Activated T-cell treated with anti-CD3 and anti-CD28 coated beads, Interleukin-2, amount 50 U/mL, for 48 hours (primary cell): ENCODE results near the gene FGF11.
"Not testable (repeated sequence)": the region's sequence is repeated elsewhere in the genome, so short reads cannot be mapped to it uniquely, and the experiment has no call there.

Experiments used
- DNase-seq, 2 experiments: peaks; one replicate each; pipeline ENCODE4 v3.0.0-alpha.2; 2020

The FGF11 gene

DNA sequence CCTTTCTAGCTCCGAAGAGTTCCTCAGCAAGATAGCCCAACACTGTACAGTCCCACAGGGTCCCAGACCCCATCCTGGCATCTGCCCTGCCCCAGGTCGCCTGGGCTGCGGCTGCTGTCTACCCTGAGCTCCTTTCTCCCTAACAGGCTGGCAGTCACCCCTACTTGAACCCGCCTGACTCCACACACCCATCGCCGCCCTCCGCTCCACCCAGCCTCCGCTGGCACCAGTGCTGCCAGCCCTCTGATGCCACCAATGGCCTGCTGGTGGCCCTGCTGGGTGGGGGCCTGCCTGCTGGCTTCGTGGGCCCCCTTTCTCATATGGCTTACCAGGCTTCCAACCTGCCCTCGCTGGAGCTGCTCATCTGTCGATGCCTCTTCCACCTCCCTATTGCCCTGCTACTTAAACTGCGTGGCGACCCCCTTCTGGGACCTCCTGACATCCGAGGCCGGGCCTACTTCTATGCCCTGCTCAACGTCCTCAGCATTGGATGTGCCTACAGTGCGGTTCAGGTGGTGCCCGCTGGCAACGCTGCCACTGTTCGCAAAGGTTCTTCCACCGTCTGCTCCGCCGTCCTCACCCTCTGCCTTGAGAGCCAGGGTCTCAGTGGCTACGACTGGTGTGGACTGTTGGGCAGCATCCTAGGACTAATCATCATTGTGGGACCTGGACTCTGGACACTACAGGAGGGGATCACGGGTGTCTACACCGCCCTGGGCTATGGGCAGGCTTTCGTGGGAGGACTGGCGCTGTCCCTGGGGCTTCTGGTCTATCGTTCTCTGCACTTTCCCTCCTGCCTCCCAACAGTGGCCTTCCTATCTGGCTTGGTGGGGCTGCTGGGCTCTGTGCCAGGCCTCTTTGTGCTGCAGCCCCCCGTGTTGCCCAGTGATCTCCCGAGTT, 42.8 kb downstream of the FGF11 start:
- not testable (repeated sequence) for DNase-seq

DNA sequence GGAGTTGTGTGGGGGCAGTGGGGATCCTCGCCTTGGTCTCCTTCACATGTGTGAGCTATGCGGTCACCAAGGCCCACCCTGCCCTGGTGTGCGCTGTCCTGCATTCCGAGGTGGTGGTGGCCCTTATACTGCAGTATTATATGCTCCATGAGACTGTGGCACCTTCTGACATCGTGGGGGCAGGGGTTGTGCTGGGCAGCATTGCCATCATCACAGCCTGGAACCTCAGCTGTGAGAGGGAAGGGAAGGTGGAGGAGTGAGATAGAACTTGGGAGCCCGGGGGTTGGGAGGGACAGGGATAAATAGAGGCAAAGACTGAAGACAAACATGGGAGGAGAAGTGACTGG, 43.4 kb downstream of the FGF11 start:
- DNase-seq, result not testable (repeated sequence)

DNA sequence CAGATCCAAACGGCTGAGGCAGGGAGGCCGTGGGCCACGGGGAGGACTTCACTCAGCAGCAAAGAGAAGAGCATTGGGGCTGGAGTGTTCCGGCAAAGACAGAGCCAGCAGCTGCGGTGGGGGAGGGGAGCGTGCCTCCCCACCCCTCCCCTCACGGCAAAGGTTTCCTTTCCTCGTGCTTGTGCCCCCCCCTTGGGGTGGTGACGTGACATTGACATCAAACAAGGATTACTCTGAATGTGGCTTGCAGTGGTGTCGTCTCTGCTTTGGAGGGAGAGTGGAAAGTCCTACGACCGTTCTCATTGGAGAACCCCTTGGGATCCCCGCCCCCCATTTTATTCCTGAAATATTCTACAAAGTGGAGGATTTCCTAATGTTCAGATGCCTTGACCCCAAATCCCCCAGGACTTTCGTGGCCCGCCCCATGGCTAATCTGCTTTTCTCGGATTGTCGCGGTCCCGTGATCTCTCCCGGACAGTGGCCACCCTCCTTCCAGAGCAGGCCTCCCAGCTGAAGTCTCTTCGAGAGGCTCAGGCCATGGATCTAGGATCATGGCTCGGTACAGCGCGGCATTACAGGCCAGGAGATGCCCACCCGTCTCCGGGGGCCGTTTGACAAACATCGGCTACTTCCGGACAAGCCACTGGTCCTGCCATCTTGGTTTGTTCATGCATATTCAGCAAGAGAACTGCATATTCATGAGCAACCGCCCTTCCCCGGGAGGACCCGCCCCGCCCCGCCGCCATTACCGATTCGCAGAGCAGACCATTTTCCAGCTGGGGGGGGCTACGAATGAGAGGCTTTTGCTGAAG, 44.1 kb downstream of the FGF11 start:
- DNase-seq, result peak; percentile 95 to 96

DNA sequence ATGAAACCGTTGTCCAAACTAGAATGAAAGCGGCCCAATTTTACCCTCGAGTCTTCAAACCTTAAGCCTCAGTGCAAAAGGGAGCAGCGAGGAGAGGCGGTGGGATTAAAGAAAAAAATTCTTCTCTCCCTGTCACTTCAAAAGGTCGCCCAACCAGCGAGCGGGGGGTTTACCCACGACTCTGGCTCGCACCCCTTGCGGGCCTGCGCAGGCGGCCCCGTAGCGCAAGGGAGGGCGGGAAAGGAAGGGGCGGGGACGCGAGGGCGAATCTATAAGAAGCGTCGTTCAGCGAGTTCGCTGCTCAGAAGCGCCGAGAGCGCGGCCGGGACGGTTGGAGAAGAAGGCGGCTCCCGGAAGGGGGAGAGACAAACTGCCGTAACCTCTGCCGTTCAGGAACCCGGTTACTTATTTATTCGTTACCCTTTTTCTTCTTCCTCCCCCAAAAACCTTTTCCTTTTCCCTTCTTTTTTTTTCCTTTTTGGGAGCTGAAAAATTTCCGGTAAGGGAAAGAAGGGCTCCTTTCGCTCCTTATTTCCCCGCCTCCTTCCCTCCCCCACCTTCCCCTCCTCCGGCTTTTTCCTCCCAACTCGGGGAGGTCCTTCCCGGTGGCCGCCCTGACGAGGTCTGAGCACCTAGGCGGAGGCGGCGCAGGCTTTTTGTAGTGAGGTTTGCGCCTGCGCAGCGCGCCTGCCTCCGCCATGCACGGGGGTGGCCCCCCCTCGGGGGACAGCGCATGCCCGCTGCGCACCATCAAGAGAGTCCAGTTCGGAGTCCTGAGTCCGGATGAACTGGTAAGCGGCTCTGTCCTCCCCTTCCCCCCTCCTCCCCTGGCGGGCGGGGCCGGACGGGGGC, 45.0 kb downstream of the FGF11 start, which contains the start of gene POLR2A:
TSS of gene POLR2A (plus strand) at position 300 of the 852 bp plus-strand sequence.
- peak; percentile 99 to 100 for DNase-seq

DNA sequence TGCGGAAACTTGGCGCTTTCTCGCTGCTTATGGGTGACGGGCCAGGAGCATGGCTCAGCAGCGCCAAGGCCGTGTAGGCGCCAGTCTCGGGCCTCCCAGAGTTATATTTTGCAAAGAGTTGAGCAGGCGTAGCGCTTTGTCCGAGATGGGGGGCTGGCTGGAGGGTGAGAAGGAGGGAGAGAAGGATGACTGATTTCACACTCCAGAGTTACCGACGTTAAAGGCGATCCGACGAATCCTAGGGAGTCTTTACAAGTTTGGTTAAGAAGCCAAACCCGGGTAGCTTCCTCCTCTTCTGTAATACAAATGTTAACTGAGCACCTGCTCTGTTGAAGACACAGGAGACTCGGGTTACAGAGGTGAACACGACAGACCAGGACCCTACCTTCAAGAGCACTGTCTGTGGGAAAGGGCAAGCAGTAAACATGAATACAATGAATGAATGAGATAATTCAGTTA, 45.6 kb downstream of the FGF11 start:
- DNase-seq, result no peak

DNA sequence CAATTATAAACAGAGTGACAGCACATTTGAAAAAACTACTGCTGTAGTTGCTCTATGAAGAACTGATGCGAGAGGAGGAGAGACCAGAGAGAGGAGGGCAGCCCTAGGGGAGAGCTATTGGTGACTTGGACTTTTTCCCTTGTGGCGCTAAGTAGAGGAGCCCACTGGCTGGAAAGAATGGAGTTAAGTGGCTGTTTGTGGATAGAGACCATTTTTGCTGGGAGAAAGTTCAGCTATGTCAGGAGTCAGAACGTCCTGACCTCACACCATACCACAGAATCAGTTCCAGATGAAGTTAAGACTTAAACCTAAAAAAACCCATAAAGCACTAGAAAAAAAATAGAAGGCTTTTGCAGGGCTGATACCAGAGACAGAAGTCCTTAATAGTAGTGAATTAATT, 46.9 kb downstream of the FGF11 start:
- DNase-seq, result no peak

DNA sequence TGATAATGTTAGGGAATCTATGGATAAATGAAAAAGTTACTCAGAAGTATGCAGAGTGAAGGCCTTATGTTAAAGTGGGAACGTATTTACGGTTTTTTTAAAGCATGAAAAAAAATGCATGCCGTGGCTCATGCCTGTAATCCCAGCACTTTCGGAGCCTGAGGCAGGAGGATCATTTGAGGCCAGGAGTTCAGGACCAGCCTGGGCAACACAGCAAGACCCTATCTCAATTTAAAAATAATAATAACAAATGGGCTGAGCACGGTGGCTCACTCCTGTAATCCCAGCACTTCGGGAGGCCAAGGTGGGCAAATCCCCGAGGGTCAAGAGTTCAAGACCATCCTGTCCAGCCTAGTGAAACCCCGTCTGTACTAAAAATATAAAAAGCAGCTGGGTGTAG, 50.8 kb downstream of the FGF11 start:
- DNase-seq, result no peak

DNA sequence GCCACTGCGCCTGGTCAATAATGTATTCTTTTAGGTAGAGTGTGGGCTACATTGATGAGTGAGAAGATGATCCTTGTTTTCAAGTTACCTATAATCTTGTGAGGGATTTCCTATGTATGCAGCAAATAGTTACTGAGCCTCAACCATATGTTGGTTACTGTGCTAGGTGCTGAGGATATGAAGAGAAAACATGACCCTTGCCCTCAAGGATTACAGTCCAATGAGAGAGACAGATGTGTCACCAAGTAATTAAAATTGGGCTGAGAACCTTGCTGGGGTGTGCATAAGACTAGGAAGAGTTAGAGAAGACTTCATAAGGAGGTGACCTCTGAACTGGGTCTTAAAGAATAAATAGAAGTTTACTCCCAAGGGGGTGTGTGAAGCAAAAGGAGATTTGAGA, 52.3 kb downstream of the FGF11 start:
- DNase-seq, result no peak

DNA sequence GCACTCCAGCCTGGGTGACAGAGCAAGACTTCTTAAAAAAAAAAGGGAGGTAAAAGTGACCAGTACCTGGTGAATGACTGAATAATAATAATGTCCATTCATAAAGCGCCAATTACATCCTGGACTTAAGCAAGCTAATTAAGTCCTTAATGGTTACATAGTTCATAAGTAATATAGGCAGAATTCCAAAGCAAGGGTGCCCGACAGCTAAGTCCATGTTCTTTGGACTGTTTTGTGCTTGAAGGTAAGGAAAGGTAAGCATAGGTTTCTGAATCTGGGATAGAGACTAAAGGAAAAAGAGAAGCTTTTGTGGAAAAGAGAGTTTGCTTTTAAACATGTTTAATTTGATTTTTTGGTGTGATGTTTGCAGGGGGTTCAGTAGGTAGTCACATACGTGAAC, 54.6 kb downstream of the FGF11 start:
- DNase-seq, result no peak
